ENCODE results near the gene SDK2.

SDK2 gene

DNA sequence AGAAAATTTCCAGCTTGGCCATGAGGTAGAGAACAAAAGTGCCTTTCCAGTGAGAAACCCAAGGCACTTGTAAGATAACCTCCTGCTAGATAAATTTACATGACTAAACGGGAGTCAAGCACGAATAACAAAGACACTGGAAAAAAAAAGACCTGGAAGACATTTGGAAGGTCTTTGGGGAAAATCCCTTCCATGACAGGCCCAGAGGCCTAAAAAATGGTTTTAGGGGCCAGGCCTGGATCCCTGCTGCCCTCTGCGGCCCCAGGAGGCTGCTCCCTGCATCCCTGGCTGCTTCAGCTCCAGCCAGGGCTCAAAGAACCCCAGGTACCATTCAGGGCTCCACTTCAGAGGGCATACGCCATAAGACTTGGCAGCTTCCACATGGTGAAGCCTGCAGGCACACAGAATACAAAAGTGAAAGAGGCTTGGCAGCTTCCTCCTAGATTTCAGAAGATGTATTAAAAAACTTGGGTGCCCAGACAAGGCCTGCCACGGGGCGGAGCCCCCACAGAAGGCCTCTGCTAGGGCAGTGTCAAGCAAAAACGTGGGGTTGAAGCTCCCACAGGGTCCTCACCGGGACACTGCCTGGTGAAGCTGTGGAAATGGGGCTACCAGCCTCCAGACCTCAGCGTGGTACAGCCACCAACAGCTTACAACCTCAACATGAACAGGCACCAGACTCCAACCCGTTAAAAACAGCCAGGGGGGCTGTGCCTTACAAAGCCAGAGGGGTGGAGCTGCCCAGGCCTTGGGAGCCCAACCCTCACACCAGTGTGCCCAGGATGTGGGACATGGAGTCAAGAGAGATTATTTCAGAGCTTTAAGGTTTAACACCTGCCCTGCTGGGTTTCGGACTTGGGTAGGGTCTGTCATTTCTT lies 77.1 kb downstream of the SDK2 start:
- peak in 1 of 2 donors; percentile 13 for DNase-seq (ENCODE audit: extremely low read depth in 1 of 2, low read depth in 1 of 2)

DNA sequence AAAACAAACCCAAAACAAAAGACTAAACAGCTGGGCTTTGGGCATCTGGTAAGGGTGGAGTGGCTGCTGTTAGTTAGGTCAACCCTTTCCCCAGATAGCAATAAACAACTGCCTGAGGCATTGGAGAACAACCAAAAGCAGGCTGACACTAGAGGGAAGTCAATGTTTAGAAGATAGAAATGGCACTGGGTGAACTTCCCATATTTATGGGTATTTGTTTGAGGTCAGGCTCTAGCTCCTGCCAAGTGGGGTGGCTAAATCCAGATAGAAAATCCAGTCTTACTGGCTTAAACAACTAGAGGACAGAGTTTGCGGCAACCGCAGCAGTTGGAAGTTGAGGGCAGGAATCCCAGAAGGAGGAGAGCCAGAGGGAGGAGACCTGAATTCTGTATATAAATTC lies 79.4 kb downstream of the SDK2 start:
- no peak for DNase-seq (ENCODE audit: extremely low read depth in 1 of 2, low read depth in 1 of 2)

DNA sequence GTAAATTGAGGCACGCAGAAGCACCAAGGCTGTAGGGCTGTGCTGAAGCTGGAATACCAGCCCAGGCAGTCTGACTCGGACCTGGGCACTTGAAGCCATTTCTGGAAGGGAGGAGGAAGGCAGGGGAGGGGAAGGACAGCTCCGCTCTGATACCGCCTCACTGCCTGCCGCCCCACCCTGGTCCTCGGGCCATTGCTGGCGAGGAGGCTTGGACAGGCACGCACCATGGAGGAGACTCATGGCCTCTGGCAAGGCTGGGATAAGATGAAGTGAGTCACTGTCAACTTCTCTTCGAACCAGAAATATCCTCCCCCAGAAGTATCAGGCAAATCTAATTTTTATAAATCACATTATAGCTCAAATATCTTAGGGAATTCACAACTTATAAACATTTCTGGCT lies 81.3 kb downstream of the SDK2 start:
- no peak for DNase-seq (ENCODE audit: extremely low read depth in 1 of 2, low read depth in 1 of 2)

- DNase-seq (ENCODE audit: extremely low read depth in 1 of 2, low read depth in 1 of 2): no peak
Measured at GRCh38 chr17:73561111-73561510, 83.1 kb downstream of the SDK2 start.

DNA sequence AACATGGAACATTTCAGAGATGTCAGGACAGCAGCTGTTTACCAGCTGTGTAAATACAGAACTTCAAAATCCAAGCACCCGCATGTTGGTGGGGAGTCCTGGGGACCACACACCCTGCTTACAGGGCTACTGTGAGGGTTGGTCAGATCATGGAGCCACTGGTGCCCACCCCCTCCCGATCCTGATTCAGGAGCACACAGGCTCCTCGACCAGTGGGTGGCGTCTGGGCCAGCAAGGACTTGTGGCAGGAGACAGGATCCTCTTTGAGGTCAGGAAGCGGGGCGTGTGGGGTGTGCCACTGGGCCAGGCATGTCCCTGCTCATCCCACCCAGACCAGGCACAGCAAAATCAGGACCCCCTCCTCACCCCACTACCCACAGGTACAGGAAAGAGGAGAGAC lies 83.6 kb downstream of the SDK2 start:
- DNase-seq (ENCODE audit: extremely low read depth in 1 of 2, low read depth in 1 of 2): no peak

- DNase-seq (ENCODE audit: extremely low read depth in 1 of 2, low read depth in 1 of 2): no peak
Measured at GRCh38 chr17:73559532-73559931, 84.7 kb downstream of the SDK2 start.

- no peak for DNase-seq (ENCODE audit: extremely low read depth in 1 of 2, low read depth in 1 of 2)
Measured at GRCh38 chr17:73555199-73555960, 88.9 kb downstream of the SDK2 start.

- DNase-seq (ENCODE audit: extremely low read depth in 1 of 2, low read depth in 1 of 2): no peak
Measured at GRCh38 chr17:73554498-73554897, 89.7 kb downstream of the SDK2 start.

GRCh38 chr17:73553311-73553710 lies 90.9 kb downstream of the SDK2 start:
- DNase-seq (ENCODE audit: extremely low read depth in 1 of 2, low read depth in 1 of 2): no peak

DNA sequence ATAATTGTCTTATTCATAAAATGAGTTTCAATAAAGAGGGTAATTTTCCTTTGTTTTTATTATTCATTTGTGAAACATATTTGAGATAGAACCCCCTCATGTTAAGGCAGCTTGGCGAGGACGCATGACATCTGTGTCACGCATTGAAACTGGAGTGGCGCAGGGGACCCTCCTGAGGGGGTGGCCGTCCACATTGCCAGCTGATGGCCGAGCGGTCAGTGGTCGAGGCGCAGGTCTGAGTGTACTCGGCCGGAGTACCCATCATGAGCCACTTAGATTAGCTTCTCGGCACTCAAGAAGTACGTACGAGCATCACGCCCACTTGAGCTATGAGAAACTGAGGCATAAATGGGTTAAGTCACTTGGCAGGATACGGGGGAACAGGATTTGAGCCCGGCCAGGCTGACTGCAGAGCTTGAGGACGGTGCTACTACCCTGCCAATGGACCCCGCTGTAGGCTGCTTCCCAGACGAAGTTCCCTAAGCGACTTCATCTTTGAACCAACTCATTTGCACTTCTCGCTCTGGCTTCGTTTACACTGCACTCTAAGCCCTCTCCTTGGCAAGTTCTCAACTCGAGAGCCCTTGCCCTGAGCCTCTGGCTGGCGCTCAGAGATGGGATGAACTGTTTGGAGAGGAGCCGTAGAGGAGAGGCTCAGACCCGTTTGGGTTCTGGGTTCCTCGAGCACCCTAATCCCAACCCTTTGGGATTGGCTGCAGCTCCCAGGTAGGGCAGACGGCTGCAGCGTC lies 91.8 kb downstream of the SDK2 start:
- no peak for DNase-seq (ENCODE audit: extremely low read depth in 1 of 2, low read depth in 1 of 2)

DNA sequence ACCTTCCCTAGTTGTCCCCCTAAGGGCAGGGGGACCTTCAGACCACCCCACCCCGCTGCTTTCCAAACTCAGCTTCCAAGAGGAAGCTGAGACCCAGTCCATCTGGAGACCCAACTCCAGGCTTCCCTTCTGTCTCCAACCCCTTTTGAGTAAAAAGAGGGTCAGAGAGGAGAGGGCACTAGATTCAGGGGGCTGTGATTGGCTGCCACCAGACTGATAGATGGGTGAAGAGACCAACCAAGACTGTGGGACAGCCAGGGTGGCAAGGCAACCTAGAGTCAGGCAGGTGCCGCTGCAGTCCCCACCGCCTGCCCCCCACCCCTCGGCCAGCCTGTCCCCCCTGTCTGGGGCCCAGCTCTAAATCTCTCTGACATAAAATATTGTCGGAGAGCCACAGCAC lies 92.5 kb downstream of the SDK2 start:
- DNase-seq (ENCODE audit: extremely low read depth in 1 of 2, low read depth in 1 of 2): no peak

GRCh38 chr17:73551144-73551543 lies 93.1 kb downstream of the SDK2 start:
- DNase-seq (ENCODE audit: extremely low read depth in 1 of 2, low read depth in 1 of 2): no peak

DNA sequence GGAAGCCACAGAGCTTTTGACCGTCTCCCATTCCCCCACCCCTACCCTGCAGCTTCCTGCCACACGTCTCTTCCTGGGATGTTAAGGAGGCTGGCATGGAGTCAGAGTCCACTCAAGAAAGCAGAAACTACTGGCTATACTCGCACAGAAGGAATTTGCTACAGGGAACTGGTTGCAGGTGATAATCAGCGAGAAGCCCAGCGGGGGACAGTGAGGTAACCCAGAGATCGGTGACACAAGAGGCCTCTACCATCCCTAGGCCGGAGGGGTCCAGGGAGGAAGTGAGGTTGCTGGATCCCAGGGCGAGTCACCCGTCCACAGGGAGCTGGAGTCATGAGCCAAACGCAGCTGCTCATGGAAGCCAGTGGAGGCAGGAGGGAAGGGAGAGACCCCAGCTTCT lies 93.7 kb downstream of the SDK2 start:
- DNase-seq (ENCODE audit: extremely low read depth in 1 of 2, low read depth in 1 of 2): no peak

- no peak for DNase-seq (ENCODE audit: extremely low read depth in 1 of 2, low read depth in 1 of 2)
Measured at GRCh38 chr17:73549841-73550430, 94.3 kb downstream of the SDK2 start.

- DNase-seq (ENCODE audit: extremely low read depth in 1 of 2, low read depth in 1 of 2): no peak
Measured at GRCh38 chr17:73548620-73549311, 95.5 kb downstream of the SDK2 start.

DNA sequence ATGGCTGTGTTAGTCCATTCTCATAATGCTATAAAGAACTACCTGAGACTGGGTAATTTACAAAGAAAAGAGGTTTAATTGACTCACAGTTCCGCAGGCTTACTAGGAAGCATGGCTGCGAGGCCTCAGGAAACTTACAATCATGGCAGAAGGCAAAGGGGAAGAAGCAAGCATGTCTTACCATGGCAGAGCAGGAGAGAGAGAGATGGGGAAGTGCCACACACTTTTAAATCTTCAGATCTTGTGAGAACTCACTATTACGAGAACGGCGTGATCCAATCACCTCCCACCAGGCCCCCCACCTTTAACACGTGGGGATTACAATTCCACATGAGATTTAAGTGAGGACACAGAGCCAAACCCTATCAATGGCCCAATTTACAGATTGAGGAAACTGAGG lies 96.5 kb downstream of the SDK2 start:
- no peak for DNase-seq (ENCODE audit: extremely low read depth in 1 of 2, low read depth in 1 of 2)

GRCh38 chr17:73546770-73547536 lies 97.3 kb downstream of the SDK2 start:
- DNase-seq (ENCODE audit: extremely low read depth in 1 of 2, low read depth in 1 of 2): no peak

GRCh38 chr17:73546114-73546513 lies 98.1 kb downstream of the SDK2 start:
- DNase-seq (ENCODE audit: extremely low read depth in 1 of 2, low read depth in 1 of 2): no peak

GRCh38 chr17:73545109-73546032 lies 98.9 kb downstream of the SDK2 start:
- no peak for DNase-seq (ENCODE audit: extremely low read depth in 1 of 2, low read depth in 1 of 2)

Data from stimulated activated CD8-positive, alpha-beta memory T cell treated with anti-CD3 and anti-CD28 coated beads, Interleukin-7, amount 100 ng/mL, for 48 hours (primary cell).